ENCODE results near the gene NRK. TPM values are rescaled to one million over a fixed set of nuclear protein-coding genes. Genes with fewer than 3 reads are reported as not detected.

Gene NRK
- total RNA-seq, 6 donors from 2014 or later: under 0.01 to 0.54 (median 0.35) TPM

GRCh38 chrX:105865709-105866108 lies 43.4 kb downstream of the NRK start:
- ATAC-seq (ENCODE audit: low FRiP score in 2 of 2) (no peak), DNase-seq (no peak)
- TF ChIP-seq POLR2AphosphoS5 (IDR thresholded peaks at IDR 0.05): no peak
- TF ChIP-seq EP300 (IDR thresholded peaks at IDR 0.05): no peak
- TF ChIP-seq CTCF (IDR thresholded peaks at IDR 0.05): no peak
- no peak for TF ChIP-seq POLR2A (IDR thresholded peaks at IDR 0.05)
- Histone ChIP-seq H3K4me3 (no peak overlapping the region), H3K9me3 (no peaks in the 10 kb centered on the region), H3K27me3 (no peaks in the 10 kb centered on the region), H3K27ac (no peak overlapping the region), H3K36me3 (no peaks in the 10 kb centered on the region), H3K4me1 (no peaks in the 10 kb centered on the region)
- WGBS, 2 donors: 55 to 64% methylated on average over 3 of the region's 3 CpGs

GRCh38 chrX:105869701-105870100 lies 47.4 kb downstream of the NRK start:
- no peak for ATAC-seq (ENCODE audit: low FRiP score in 2 of 2)
- no peaks in the 10 kb centered on the region for H3K36me3 ChIP-seq
- no peaks in the 10 kb centered on the region for H3K27me3 ChIP-seq
- no peak overlapping the region for H3K4me3 ChIP-seq
- TF ChIP-seq CTCF (IDR thresholded peaks at IDR 0.05) (no peak), POLR2AphosphoS5 (IDR thresholded peaks at IDR 0.05) (no peak), POLR2A (IDR thresholded peaks at IDR 0.05) (no peak), EP300 (IDR thresholded peaks at IDR 0.05) (no peak)
- DNase-seq: no peak
- H3K9me3 ChIP-seq: no peaks in the 10 kb centered on the region
- no peak overlapping the region for H3K27ac ChIP-seq
- 61 to 90% methylated on average over 1 of the region's 1 CpG for WGBS, 2 donors
- no peaks in the 10 kb centered on the region for H3K4me1 ChIP-seq

GRCh38 chrX:105870445-105870844 lies 48.1 kb downstream of the NRK start:
- TF ChIP-seq POLR2AphosphoS5 (IDR thresholded peaks at IDR 0.05): no peak
- TF ChIP-seq POLR2A (IDR thresholded peaks at IDR 0.05): no peak
- TF ChIP-seq CTCF (IDR thresholded peaks at IDR 0.05): no peak
- no peak overlapping the region for H3K27ac ChIP-seq
- 84 to 89% methylated on average over 3 of the region's 3 CpGs for WGBS, 2 donors
- DNase-seq (no peak), ATAC-seq (ENCODE audit: low FRiP score in 2 of 2) (no peak)
- no peaks in the 10 kb centered on the region for H3K4me1 ChIP-seq
- H3K36me3 ChIP-seq: no peaks in the 10 kb centered on the region
- H3K4me3 ChIP-seq: no peak overlapping the region
- no peaks in the 10 kb centered on the region for H3K9me3 ChIP-seq
- no peaks in the 10 kb centered on the region for H3K27me3 ChIP-seq

- H3K9me3 ChIP-seq: no peaks in the 10 kb centered on the region
- DNase-seq (no peak), ATAC-seq (ENCODE audit: low FRiP score in 2 of 2) (no peak)
- H3K27ac ChIP-seq: no peak overlapping the region
- H3K27me3 ChIP-seq: no peaks in the 10 kb centered on the region
- no peak overlapping the region for H3K4me3 ChIP-seq
- no peak for TF ChIP-seq POLR2AphosphoS5 (IDR thresholded peaks at IDR 0.05)
- H3K4me1 ChIP-seq: no peaks in the 10 kb centered on the region
- WGBS, 2 donors: 56 to 64% methylated on average over 7 of the region's 7 CpGs
- no peaks in the 10 kb centered on the region for H3K36me3 ChIP-seq
Observed at GRCh38 chrX:105872941-105873340, 50.6 kb downstream of the NRK start.

- WGBS, 2 donors: 64 to 69% methylated on average over 1 of the region's 1 CpG
- H3K27ac ChIP-seq: no peak overlapping the region
- H3K27me3 ChIP-seq: no peaks in the 10 kb centered on the region
- no peaks in the 10 kb centered on the region for H3K4me1 ChIP-seq
- ATAC-seq (ENCODE audit: low FRiP score in 2 of 2): no peak
- TF ChIP-seq CTCF (IDR thresholded peaks at IDR 0.05) (no peak), POLR2AphosphoS5 (IDR thresholded peaks at IDR 0.05) (no peak), EP300 (IDR thresholded peaks at IDR 0.05) (no peak), POLR2A (IDR thresholded peaks at IDR 0.05) (no peak)
- no peaks in the 10 kb centered on the region for H3K9me3 ChIP-seq
- no peak for DNase-seq
- H3K4me3 ChIP-seq: no peak overlapping the region
- no peaks in the 10 kb centered on the region for H3K36me3 ChIP-seq
Observed at GRCh38 chrX:105874790-105875189, 52.5 kb downstream of the NRK start.
